Measurements from ENCODE around the gene SWAP70.

The SWAP70 gene

DNA sequence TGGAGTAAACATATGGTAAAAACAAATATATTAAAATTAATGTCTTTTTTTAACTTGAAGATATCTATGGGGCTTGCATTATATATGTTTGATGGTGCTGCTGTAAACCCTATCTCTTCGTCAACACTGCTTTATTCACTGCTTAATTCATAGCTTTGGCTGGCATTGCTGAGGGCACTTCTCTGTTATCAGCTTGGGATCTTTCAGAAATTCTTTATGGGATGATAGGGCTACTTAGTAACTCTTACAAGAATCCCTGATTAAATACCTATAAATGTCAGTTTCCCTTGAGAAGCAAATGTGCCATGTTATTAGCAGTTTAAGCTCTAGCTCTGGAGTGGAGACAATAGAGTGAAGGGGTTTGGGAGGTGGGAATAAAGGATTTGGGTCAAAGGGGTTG is 112.3 kb downstream of the SWAP70 start:
- DNase-seq (ENCODE audit: low read depth in 2 of 2), result no peak

DNA sequence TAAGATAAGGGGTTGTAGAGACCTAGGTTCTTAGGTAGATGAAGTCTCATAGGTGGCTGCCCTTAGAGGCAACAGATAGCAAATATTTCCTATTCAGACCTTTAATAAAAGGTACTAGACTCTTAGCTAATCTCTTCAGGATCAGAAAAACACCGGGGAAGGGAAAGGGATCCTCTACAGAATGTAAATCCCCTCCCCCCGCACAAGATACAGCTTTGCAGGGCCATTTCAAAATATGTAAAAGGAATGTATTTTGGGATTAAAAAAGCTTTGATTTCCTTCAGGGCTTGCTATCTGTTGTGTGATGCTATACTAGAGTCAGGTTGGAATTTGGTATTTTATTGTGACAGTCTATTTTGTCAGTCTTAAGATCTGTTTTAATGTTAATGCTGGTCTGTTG is 113.2 kb downstream of the SWAP70 start:
- no peak for DNase-seq (ENCODE audit: low read depth in 2 of 2)

DNA sequence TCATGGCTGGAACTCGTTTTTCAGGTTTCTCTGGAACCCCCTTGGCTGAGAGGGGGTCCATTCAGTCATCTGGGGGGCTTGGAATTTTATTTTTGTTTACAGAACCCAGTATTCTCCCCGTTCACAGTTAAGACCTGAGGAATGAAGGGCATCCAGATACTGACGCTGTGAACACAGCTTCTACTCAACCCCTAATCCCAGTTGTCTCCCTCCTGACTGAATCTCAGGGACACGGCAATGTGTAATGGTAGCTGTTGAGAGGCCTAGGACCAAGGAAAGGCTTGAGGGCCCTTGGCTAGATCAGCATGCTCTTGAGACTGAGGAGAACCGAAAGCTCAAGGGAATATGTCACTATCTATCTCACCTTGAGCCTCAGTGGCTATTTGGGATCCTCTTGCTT is 113.6 kb downstream of the SWAP70 start:
- DNase-seq (ENCODE audit: low read depth in 2 of 2), result no peak

DNA sequence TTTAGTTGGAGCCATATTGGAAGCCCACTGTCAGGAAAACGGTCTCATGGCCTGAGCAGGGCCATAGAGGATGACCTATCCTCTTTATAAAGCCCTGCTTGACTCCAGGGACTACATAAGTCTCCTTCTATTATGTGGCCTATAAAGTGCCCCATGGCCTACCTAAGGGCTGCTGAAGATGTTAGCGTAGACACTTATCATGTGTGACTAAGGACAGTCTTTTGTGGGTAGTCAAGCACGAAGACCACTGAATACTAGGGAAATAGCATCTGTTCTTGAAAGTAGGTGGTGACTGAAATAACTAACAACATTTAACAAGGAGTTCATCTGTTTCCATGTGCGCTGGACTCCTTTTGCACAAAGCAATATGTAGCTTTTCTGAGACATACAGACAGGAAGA is 117.1 kb downstream of the SWAP70 start:
- no peak for DNase-seq (ENCODE audit: low read depth in 2 of 2)

DNA sequence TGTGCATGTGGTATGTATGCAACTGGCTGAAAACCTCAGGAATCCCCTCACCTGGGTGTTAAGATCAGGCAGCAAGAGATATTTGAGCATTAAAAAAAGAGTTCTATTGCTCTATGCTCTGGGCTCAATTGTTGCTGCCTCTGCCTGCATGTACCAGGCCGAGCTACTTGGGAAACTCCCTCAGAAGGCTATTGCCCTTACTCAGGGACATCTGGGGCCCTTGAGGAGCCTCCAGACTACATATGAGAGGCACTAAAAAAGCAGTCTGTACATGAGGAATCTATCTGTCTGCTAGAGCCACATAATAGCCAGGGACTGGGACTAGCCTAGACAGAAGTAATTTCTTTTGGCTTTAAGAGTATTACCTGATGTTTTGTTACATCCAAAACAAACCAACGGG is 120.1 kb downstream of the SWAP70 start:
- DNase-seq (ENCODE audit: low read depth in 2 of 2), result no peak

DNA sequence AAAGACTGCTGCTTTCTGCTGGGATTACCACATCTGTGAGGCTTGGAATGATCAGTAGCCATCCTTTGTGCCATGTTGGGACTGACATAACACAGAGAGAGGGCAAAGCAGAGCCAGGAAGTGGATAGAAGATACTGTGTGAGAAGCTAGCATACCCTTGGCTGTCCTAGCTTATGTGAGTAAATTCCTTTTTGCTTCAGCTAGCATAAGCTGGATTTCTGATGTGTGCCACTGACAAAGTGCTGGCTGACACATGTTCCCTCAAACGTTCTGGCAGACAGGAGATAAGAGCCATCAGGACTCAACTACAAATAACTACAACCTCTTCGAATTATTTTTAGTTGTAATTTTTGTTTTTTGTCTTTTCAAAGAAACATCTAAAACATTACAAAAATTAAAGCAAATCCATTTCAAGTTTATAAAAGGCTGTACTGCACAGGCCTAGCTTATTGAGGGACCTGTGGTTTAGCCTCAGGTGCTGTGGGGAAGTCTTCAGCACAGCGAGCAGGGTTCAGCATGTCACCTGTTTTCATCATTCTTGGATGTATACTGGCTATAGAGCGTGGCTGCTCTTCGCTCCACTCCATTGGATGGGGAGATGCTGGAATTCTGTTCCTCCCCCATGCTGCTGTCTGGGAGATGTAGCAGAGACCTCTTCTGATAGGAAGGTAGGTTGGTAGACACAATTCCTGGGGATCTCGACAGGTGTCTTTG is 120.9 kb downstream of the SWAP70 start:
- no peak for DNase-seq (ENCODE audit: low read depth in 2 of 2)

DNA sequence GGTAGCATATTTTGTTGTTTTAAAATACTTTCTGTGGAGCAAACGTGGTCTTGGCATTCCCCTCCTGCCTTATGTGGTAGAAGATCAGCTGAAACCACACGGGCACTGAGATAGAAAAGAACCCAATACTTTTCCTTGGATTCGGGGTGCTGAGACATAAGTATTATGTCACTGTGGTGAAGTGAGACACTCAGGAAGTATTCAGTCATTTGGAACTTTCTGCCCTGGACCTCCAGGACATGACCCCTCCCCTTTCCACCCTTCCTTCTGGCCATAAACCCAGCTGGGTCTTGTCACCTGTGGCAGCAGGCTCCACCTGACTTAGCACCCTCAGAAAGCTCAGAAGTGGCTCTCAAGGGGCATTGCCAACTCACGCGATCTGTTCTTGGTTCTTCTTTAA is 123.4 kb downstream of the SWAP70 start:
- no peak for DNase-seq (ENCODE audit: low read depth in 2 of 2)

DNA sequence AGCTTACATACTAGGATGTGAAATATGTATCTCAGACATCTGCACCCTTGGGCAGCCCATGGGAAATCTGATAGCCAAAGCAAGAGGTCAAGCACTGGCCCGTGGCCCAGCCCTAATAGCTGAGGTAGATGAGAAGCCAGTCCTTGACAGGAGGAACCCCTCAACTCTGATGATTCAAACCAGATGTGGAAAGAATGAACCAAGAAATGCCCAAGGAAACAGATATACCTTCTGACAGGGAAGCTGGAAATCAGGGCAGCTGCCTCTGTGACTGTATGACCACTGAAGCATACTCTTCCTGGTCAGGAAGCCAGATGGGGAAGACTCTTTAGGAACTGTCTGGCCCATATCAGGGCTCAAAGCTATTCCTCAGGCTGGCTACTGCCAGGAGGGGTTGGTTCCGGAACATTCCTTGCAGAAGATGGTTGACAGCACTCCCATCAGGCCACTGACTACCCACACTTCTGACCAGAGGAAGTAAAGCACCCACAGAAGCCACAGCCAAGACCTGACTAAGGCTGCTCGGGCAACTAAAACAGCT is 124.2 kb downstream of the SWAP70 start:
- peak; percentile 56 for DNase-seq (ENCODE audit: low read depth in 2 of 2)

DNA sequence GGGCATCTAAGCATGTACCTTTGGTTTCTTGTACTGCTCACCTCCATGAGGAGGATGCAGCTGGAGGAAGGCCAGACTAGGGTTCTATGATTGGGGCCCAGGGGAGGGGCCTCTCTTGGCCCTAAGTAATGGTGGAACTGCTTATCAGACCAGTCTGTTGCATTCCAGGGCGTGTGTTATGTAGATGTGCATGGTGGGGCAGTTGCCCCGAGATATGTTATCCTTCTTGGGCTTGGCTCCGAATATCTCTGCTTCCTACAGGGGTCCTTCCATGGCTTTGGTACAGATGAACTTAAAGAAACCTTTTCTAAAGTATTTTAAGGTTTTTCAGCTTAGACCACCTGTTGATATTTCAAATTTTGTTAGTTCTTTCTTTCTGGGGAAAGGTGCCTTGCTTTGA is 126.0 kb downstream of the SWAP70 start:
- no peak for DNase-seq (ENCODE audit: low read depth in 2 of 2)

DNA sequence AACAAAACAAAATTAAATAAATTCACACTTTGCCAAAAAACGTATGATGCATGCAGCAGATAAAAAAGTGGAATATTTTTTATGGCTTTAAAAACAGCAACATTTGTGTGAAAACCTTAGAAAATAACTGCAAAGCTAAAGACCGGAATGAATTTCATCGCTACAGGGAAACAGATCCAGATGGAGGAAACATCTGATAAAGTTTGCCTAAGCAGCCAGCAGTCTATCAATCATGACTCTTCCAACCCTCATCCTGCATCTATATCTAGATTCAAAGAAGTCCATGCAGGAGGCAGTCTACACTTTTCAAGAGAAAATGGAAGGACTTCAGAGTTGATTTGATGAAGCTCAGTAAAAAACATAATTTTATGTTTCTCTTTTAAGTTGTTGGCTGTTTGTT is 126.8 kb downstream of the SWAP70 start:
- no peak for DNase-seq (ENCODE audit: low read depth in 2 of 2)

DNA sequence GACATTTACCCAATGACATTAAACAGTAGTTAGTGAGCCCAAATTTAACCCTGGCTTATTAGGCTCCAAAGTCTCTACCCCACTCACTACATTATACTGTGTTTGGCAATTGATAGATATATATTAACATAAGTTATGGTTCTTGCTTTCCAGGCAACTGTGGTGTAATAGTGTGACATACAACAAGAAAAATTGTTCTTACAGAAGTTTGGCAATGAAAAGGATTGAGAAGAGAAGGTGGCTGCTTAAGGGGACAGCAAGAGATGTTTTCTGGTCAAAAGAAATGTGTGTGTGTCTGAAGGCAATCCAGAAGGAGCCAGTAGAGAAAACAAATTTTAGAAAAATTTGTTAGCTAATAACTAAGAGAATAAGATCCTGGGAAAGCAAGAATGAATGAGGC is 132.4 kb downstream of the SWAP70 start:
- DNase-seq (ENCODE audit: low read depth in 2 of 2), result peak in 1 of 2 experiments; percentile 35

DNA sequence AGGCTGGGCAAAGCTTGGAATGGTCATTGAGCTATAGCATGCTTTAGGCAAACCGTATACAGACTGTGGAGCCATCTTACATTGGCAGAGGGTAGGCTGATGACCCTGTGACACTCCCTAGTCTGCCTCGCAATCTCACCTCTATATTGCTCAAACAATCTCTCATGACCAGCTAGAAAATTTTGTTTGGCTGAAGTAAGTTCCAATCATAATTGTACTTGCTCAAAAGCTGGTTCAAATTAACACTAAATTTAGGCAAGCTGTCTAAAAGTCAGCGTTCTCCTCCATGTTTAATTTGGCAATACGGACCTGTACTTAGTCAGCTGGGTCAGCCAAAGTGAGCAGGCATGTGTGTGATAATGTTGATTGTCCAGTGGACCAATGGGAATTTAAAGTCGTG is 133.0 kb downstream of the SWAP70 start:
- DNase-seq (ENCODE audit: low read depth in 2 of 2), result peak; percentile 22 to 26

DNA sequence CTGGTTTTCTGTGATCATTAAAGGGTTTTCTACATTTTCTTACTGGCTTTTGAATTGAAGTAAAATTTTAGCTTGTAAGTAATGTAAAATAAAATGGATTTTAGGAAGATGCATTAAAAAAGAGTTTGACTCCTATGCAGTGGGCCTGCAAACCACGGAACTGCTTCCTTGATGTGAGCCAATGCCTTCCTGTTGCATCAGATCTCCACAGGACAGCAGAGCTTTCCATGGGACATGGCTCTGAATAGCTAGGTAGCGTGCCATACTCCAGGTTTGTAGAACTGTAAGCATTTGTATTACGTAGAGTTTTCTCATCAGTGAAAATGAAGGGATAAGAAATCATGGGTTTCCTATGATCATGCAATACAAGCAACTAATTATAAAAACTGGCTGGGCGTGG is 133.4 kb downstream of the SWAP70 start:
- DNase-seq (ENCODE audit: low read depth in 2 of 2), result no peak

DNA sequence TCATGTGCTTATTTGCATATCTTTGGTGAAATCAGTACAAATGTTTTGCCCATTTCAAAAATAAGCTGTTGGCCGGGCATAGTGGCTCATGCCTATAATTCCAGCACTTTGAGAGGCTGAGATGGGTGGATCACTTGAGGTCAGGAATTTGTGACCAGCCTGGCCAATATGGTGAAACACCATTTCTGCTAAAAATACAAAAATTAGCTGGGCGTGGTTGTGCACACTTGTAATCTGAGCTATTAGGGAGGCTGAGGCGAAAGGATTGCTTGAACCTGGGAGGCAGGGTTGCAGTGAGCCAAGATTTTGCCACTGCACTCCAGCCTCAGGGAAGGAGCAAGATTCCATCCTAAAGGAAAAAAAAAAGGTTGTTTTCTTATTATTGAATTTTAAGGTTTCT is 136.0 kb downstream of the SWAP70 start:
- no peak for DNase-seq (ENCODE audit: low read depth in 2 of 2)

DNA sequence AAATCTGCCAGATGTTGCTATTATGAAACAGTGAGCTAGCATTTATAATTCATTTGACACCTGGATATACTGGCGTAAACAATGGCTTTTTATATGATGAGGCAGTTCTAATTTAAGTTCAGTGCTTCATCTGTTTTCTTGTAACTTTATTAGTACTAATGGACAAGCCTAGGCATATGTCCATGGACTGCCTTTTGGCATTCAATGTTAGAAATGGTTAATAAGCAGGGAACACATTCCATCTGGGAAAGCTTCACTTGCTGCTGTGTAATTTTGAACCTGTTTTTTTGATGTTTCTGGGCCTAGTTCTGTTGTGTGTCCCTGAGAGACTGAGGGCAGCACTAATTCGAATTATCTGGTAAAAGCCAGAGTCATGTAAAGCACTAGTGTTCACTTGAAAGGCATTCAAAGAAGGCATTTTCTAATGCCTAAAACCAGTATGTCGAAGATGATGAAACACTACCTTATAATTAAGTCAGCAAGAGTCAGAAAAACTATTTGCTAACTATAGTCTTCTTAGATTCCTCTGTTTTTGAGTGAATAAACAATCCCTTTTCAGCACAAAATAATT is 138.5 kb downstream of the SWAP70 start:
- DNase-seq (ENCODE audit: low read depth in 2 of 2), result peak; percentile 95 to 96

Measured in fibroblast of skin of left quadriceps (primary cell).